HG02571 (cell line): Measurements from ENCODE around the gene ZNF324B.
"Not testable (repeated sequence)": the region's sequence is repeated elsewhere in the genome, so short reads cannot be mapped to it uniquely, and the experiment has no call there.

Experiments used
- ATAC-seq: cut with Tn5 transposase; IDR thresholded peaks from one replicate; pipeline ENCODE4 v1.9.1; 2021; ENCODE audit warnings: mild to moderate bottlenecking, moderate library complexity; ENCODE audit not compliant: unreplicated experiment

Gene ZNF324B

DNA sequence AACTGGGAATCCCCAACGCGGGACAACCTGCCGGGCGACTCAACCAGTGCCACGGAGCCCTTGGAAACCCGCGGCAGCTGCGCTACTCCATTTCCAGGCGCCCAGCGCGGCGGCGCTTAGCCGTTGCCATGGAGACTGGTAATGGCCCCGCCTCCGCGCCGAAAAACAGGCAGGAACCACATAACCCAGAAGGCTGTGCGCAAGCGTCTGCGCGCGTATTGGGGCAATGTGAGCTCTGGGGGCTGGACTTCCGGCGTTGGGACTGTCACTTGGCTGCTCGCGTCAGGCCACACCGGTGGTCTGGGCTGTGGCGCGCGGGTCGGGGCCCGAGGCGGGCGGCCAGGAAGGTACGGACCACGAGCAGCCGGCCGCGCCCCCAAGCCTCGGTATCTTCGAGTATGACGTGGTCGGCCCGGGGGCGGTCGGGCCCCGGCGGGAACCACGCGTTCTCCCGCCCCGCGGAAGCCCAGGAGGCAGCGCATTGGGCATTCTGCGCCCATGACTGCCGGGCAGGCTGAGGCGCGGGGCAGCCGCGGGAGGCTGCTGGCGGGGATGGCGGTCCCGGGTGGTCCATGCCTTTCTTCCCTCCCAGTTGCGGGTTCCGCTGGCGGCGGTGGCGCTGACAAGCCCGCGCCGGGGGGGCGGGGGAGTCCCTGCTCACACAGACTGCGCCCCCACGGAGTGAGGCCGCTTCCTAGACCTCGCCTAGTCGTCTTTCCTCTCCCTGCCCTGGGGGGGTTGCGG, at the start of gene ZNF324B:
TSS of gene ZNF324B (plus strand) at position 265 of the 744 bp plus-strand sequence. CDS start 2,080 bp downstream, outside the sequence.
- peak; percentile 90 for ATAC-seq

DNA sequence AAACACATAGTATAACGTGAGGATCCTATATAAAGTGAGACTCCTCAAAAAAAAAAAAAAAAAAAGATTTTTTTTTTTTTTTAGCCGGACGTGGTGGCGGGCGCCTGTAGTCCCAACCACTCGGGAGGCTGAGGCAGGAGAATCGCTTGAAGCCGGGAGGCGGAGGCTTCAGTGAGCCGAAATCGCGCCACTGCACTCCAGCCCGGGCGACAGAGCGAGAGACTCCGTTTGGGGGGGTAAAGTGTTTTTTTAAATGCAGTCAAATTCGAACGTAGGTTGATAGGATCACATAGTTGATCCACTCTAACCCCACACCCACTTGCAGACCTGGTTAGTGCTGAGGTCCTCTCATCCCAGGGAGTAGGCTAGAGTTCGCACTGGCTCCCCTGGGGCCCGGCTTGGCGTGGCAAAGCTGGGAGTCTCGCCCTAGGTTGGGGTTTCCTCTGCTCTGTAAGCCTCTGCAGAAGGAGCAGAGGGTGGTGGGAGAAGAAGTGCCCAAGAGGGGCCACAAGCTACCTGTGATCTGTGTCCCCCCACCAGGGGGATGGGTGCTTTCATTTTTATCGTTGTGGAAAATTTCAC, 49.5 kb upstream of the ZNF324B start:
- ATAC-seq: no peak

DNA sequence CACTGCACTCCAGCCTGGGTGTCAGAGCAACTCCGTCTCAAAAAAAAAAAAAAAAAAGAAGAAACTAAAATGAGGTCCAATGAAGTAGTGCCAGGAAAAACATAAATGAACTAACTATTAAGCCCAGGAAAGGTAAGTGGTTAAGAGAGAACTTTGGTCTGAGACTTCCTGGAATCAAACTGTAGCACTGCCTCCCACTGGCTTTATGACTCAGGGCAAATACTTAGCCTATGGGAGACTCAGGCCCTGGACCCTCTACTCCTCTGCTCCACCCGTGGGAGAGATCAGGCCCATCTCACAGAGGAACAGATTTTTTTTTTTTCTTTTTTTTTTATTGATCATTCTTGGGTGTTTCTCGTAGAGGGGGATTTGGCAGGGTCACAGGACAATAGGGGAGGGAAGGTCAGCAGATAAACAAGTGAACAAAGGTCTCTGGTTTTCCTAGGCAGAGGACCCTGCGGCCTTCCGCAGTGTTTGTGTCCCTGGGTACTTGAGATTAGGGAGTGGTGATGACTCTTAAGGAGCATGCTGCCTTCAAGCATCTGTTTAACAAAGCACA, 47.4 kb upstream of the ZNF324B start:
- ATAC-seq: not testable (repeated sequence)

DNA sequence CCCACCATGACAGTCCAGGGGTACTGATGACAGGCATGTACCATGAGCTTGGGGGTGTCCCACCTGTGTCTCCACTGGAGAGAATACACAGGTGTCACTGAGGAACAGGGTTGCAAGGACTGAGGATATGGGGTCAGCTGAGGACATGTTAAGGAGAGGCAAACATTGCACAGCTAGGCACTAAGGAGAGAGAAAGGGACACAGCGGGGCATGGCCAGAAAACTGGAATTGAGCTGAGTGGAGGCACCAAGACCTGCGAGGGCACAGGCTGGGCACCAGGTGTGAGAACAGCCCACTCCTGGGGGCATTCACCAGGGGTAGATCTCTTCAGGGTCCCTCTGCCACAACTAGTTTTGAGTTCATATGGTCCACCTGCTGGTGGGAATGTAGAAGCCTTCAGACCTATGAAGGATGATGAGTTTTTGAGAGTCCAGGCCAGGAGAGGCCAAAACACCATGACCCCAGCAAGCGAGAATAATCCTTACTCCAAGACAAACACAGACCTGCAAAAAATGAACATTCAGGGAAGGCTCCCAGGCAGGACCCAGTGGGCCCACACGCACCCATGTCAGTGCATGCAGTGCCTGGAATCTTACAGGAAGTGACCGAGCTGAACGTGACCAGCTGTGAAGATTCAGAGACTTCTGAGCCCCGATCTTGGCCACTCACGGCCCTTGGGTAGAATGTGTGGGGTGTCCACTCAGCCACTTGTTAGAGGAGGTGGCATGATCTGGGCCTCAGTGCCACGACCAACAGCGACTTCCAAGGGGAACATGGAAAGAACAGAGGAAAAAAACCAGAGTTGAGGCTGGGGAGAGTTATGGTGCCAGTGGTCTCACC, 44.4 kb upstream of the ZNF324B start:
- no peak for ATAC-seq

DNA sequence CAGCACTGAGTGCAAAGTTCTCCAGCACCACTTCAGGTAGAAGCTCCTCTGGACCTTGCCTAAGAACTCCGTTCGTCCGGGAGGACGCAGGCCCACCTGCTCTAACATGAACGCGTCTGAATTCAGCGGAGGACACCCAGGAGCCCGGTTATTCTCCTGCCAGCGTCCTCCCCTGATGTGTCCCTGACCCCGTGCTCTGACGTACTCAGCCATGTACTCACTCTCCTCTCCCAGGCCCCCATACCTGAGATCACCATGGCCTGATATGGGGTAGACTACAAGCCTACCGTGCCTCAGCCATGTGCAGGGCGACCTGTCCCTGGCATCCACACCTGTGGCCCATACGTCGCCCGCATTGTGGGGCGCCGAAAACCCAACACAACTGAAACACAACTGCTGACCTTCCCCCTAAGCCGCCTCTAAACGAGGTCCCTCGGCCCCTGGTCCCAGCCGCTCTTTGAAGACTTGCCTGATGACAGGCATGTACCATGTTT, 43.7 kb upstream of the ZNF324B start:
- no peak for ATAC-seq

DNA sequence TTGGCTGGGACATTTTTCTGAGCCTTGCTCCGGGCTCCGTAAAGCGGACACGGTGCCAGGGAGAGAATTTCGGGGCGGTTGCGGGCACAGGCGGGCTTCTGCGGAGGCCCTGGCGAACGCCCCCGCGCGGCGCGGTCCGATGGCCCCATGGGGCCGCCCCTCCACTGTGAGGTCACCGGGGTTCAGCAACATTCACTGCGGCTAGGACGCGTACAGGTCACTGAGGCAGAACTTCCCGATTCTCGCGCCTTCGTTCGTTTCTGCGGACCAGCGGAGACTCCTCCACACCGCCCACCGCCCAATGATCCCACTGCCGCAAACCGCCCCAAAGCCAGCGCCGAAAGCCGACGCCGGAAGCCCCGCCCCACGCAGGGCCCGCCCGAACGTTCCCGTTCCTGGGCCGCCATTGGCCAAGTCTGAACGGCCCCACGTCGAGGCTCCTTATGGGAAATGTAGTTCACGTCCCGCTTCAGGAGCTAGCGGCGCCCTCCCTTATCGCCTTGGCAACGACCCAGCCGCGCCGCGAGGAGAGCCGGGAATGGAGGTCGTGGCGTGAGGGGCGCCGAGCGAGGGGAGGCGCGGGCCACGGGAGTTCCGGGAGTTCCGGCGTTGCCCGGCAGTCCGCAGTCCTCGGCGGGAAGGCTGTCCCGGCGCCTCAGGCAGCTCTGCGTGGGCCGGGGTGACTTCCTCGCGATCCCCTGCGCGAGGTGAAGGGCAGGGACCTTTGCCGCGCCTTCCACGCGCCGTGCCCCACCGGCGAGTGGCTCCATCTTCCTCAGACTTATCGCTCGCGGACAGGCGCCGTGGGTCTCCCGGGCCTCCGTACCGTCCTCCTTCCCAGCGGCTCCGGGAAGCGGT, 43.0 kb upstream of the ZNF324B start, which contains the start of gene ZNF584:
TSS of gene ZNF584 (plus strand) at position 498 of the 858 bp plus-strand sequence. CDS start 499 bp downstream, outside the sequence.
- ATAC-seq: peak; percentile 83

DNA sequence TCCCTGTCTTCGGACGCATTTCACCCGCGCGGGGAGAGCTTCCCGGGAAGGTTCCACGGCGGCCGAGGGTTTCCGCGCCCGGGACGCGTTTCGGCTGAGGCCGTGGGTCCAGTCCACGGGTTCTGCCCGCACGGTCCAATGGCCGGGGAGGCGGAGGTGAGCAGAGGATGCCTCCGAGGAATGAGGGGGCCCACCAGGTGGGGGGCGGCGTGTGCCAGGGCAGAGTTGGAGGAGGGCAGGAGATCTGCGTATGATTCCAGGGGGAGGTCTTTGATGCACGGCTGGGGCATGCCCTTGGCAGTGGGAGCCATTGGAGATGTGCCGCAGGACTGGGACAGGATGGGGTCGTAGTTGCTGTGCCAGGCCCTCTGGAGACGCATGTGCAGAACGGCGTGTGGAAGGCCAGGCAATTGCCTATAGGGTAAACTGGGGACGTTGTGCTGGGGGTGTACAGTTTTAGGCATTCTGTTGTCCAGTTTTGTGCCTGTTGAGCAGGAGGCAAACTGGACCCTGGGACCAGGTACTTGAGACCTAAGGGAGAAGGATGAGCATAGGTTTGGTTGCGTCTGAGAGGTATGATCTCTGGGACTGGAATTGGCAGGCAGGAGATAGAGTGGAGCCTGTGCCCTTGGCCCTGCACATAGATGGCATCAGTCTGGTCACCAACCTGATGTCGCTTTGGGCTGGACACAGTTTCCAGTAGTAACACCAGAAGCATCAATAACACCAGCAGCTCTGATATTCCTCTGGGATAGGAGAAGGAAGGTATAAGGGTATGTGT, 42.2 kb upstream of the ZNF324B start:
- ATAC-seq: peak; percentile 10

DNA sequence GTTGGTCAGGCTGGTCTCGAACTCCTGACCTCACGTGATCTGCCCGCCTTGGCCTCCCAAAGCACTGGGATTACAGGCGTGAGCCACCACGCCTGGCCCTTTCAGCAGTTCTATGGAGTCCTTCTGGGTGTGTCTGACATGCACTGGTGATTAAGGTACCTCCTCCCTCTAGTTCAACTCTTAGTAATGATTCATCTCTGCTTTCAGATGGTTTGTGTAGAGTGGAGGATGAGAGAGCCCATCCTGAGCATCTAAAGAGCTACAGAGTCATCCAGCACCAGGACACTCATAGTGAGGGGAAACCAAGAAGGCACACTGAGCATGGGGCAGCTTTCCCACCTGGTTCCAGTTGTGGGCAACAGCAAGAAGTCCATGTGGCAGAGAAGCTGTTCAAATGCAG, 34.8 kb upstream of the ZNF324B start:
- ATAC-seq: no peak

DNA sequence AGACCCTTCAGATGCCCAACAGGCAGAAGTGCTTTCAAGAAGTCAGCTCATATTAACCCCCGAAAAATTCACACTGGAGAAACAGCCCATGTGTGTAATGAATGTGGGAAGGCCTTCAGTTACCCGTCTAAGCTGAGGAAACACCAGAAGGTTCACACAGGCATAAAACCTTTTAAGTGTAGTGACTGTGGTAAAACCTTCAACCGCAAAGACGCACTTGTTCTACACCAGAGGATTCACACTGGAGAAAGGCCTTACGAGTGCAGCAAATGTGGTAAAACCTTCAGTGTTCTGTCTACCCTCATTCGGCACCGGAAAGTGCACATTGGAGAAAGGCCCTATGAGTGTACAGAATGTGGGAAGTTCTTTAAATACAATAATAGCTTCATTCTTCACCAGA, 34.4 kb upstream of the ZNF324B start:
- no peak for ATAC-seq

DNA sequence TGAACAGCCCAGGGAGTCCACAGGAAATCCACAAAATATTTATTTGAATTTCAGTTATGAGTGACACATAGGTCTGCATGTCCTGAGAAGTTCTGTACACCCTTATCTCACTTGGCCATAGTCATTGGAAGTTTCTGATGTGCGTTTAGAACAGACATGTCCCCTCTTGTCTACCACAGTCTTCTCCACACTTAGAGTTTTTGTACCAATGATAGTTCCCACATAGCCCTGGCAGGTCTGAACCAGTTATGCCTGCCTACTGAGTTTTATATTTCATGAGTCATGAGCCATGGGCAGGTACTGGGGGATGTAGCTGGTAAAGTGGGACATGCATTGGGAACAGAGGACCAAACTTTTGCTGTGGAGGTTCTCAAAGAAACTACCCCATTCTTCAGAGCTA, 22.8 kb upstream of the ZNF324B start:
- ATAC-seq: no peak

DNA sequence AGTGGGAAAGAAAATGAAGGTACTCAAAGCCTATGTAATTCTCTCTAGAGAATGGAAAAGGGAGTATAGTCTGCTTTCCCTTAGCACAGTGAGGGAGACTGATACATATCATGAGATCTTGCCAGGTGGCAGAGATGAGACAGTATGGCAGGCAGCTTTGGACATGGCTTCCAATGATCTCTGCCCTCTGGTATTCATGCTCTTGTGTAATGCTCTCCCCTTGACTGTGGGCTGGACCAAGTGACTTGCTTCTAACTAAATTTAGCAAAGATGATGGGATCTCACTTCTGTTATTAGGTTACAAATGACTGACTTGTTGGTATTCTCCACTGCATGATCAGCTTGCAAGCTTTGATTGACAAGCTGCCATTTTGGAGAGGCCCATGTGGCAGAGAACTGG, 21.7 kb upstream of the ZNF324B start:
- ATAC-seq: no peak

DNA sequence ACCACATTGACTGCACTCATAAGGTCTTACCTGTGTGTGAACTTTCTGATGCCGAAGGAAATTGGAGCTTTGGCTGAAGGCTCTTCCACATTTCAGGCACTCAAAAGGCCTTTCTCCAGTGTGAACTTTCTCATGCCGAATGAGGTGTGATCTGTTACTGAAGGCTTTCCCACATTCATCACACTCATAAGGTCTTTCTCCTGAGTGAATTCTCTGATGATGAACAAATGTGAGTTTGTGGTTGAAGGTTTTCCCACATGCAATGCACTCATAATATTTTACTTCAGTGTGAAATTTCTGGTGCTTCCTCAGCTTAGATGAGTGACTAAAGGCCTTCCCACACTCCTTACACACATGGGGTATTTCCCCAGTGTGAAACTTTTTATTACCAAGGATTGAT, 17.2 kb upstream of the ZNF324B start:
- ATAC-seq: no peak

DNA sequence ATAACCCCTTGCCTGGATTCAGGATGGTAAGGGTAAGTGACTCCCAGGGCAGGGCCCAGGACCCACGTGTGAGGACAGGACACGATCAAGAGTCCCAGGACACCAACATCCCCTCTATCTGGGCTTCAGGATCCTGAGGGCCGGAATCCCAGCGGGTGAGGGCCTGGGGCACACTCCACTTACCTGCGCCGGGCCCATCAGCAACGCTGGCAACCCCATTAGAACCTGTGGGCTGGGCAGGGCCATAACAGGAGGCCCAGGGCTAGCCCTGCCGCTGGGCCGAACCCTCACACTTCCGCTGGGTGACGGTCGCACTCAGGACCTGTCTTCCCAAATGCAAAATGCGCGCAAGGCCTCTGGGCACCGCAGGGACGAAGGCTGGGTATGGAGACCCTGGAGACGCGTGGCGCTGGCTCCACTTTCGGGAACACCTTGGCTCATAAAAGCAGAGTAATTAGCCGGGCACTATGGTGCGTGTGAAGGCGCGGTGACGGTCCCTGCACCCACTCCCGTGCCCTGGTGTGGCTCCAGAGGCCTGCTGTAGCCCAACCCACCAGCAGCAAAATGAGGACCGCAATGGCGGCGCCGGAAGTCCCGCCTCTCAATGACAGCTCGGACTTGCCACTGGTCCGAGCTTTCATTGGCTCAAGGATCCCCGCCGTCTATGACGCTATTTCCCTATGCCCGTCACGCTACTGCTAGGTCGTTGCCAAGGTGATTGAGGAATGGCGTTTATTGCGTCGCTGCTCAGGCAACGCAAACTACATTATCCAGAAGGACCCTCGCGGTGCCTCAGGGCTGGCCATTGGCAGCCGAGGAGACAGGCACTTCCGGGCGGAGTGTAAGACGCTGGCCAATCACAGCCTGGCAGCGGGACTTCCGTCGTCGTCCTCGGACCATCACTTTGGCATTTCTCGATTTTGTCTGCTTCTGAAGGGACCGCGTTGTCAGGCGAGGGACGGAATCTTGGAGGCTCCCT, 11.6 kb upstream of the ZNF324B start, which contains the start of gene ZNF132:
TSS of gene ZNF132 (minus strand) at position 578 of the 979 bp plus-strand sequence. CDS start at position 246, 332 bp downstream.
- ATAC-seq: peak; percentile 91

DNA sequence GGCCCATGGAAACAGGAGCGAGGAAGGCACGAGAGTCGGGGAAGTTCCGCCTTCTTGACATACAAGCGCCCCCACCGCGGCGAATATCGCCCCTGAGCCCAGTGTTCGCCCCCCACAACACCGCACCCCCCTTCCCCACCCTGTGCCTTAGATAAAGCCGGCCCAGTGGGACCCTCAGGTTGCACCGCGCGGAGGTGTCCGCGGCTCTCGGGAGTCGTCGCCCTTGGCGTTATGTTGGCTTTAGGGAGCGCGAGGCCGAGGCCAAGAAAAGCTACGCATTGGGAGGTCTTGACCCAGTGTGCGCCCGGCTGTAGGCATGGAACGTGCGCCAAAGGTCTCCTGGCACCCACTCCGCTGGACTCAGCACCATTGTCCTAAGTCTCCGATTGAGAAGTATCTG, 10.9 kb upstream of the ZNF324B start:
- no peak for ATAC-seq

DNA sequence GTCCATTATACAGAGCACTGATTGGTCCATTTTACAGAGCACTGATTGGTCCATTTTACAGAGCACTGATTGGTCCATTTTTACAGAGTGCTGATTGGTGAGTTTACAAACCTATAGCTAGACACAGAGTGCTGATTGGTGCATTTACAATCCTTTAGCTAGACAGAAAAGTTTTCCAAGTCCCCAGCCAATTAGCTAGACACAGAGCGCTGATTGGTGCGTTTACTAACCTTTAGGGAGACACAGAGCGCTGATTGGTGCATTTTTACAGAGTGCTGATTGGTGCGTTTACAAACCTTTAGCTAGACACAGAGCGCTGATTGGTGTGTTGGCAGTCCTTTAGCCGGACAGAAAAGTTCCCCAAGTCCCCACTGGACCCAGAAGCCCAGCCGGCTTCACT, 8.4 kb upstream of the ZNF324B start:
- ATAC-seq: not testable (repeated sequence)

DNA sequence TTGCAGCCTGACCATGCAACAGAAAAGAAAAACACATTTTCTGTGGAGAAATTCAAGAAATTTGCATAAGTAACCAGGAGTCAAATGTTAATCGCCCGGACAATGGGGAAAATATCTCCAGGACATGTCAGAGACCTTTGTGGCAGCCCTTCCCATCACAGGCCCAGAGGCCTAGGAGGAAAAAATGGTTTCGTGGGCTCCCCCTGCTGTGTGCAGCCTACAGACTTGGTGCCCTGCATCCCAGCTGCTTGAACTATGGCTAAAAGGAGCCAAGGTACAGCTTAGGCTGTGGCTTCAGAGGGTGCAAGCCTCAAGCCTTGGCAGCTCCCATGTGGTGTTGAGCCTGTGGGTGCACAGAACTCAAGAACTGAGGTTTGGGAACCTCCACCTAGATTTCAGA, 2.6 kb upstream of the ZNF324B start:
- not testable (repeated sequence) for ATAC-seq

DNA sequence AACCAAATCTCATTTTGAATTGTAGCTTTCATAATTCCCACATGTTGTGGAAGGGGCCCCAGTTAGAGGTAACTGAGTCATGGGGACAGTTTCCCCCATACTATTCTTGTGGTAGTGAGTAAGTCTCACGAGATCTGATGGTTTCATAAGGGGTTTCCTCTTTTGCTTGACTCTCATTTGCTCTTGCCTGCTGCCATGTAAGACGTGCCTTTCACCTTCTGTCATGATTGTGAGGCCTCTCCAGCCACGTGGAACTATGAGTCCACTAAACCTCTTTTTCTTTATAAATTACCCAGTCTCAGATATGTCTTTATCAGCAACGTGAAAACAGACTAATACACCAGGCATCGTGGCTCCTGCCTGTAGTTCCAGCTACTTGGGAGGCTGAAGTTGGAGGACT, 1.4 kb upstream of the ZNF324B start:
- not testable (repeated sequence) for ATAC-seq

DNA sequence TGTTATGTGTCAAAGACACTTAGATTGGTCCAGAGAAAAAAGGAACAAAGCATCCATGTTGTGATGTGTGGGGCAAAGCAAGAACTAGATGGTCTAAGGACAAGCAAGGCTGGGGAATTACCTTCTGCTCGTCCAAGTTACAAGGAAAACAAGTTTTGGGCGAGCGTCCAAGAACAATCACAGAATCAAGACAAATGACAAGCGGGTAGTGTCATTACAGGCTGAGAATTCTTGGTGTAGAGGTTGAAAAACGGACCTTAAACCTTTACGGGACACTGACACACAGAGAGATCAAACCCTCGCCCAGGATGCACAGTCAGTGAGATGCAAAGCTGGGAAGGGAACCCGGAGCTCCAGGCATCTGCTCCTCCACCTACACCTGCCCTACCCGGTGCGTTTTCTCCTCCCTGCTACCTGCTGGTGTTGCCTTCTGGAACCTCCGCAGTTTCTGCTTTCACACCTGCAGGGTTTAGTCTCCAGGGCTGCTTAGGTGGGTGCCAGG, 515 bp upstream of the ZNF324B start:
- ATAC-seq: no peak
